Activated CD8-positive, alpha-beta T cell treated with anti-CD3 and anti-CD28 coated beads, Interleukin-2, amount 10 ng/mL, durations not matched to agents 7 days and 5 days (primary cell): ENCODE data around the gene DPH7. TPM values are rescaled to one million over a fixed set of nuclear protein-coding genes. Genes with fewer than 3 reads are reported as not detected.

Experiments used
- ATAC-seq: fragments of 150-1000 bp; cut with Tn5 transposase; one replicate; pipeline ENCODE4 v1.10.0; 2021; ENCODE audit warnings: moderate library complexity
- CTCF ChIA-PET: fragments of 350-600 bp; sonication (Branson Sonifier 250); formaldehyde crosslinking; loops from one replicate; lab custom pipeline; 2021; ENCODE audit warnings: antibody characterized with exemption; lab: Charles Lee
- POLR2A ChIA-PET: fragments of 350-600 bp; sonication (Branson Sonifier 250); formaldehyde crosslinking; loops from one replicate; lab custom pipeline; 2021; ENCODE audit warnings: antibody characterized with exemption; lab: Charles Lee
- DNase-seq: peaks from one replicate; pipeline ENCODE4 v3.0.0-alpha.2; 2020
- H3K27ac Mint-ChIP-seq: one replicate; pipeline ENCODE4 v1.8.0; 2021; ENCODE audit warnings: mild to moderate bottlenecking, mixed read lengths
- H3K27me3 Mint-ChIP-seq: one replicate; pipeline ENCODE4 v1.8.0; 2021; ENCODE audit warnings: low read depth, mixed read lengths
- H3K36me3 Mint-ChIP-seq: one replicate; pipeline ENCODE4 v1.8.0; 2021; ENCODE audit warnings: low read depth, mixed read lengths
- H3K4me1 Mint-ChIP-seq: one replicate; pipeline ENCODE4 v1.8.0; 2021; ENCODE audit warnings: low read depth, mixed read lengths
- H3K4me3 Mint-ChIP-seq: one replicate; pipeline ENCODE4 v1.8.0; 2021; ENCODE audit warnings: mild to moderate bottlenecking, mixed read lengths
- H3K9me3 Mint-ChIP-seq: one replicate; pipeline ENCODE4 v1.8.0; 2022; ENCODE audit warnings: mixed read lengths; ENCODE audit not compliant: insufficient read depth
- total RNA-seq, 2 experiments: library from RNA; stranded (reverse); gene quantifications; one replicate each; pipeline ENCODE4 v1.2.3, GENCODE V29; 2021

Gene DPH7
- total RNA-seq, 2 experiments from 2014 or later, result 36.8 to 37.1 TPM

- no peaks in the 10 kb centered on the region for H3K9me3 Mint-ChIP-seq
- H3K36me3 Mint-ChIP-seq, result peaks cover 23% of the 10 kb centered on the region
- peaks cover 35% of the 10 kb centered on the region for H3K4me1 Mint-ChIP-seq
- H3K27me3 Mint-ChIP-seq, result no peaks in the 10 kb centered on the region
- H3K4me3 Mint-ChIP-seq, result no peak overlapping the region
- ChIA-PET POLR2A (no interaction called here), CTCF (no interaction called here)
- no peak for DNase-seq
- no peak overlapping the region for H3K27ac Mint-ChIP-seq
- ATAC-seq, result no peak
Measured at GRCh38 chr9:137615387-137615871, 36.7 kb upstream of the DPH7 start.

DNA sequence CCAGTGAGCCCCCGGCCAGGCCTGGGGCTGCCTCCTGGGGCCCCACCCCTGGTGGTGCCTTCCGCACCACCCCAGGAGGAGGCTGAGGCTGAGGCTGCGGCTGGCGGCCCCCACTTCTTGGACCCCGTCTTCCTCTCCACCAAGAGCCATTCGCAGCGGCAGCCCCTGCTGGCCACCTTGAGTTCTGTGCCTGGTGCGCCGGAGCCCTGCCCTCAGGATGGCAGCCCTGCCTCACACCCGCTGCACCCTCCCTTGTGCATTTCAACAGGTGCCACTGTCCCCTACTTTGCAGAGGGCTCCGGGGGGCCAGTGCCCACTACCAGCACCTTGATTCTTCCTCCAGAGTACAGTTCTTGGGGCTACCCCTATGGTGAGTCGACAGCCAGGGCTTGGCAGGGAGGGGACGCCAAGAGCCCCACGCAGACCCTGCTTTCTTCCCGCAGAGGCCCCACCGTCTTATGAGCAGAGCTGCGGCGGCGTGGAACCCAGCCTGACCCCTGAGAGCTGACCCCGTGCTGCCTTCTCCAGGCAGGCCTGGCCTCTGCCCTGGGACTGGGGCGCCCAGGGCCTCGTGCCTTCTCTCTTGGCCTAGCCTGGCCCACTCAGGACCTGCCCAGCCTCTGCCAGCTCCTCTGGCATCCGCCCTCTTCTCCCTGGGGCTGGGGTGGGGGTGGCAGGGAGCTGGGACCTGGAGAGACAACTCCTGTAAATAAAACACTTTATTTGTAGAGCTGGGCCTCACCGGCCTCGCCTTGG is 36.1 kb upstream of the DPH7 start:
- Mint-ChIP-seq H3K27ac (peak overlapping the region; percentile 43), H3K4me1 (peaks cover 32% of the 10 kb centered on the region), H3K9me3 (no peaks in the 10 kb centered on the region), H3K36me3 (peaks cover 19% of the 10 kb centered on the region), H3K4me3 (no peak overlapping the region), H3K27me3 (no peaks in the 10 kb centered on the region)
- DNase-seq (no peak), ATAC-seq (no peak)
- ChIA-PET POLR2A (no interaction called here), CTCF (no interaction called here)

DNA sequence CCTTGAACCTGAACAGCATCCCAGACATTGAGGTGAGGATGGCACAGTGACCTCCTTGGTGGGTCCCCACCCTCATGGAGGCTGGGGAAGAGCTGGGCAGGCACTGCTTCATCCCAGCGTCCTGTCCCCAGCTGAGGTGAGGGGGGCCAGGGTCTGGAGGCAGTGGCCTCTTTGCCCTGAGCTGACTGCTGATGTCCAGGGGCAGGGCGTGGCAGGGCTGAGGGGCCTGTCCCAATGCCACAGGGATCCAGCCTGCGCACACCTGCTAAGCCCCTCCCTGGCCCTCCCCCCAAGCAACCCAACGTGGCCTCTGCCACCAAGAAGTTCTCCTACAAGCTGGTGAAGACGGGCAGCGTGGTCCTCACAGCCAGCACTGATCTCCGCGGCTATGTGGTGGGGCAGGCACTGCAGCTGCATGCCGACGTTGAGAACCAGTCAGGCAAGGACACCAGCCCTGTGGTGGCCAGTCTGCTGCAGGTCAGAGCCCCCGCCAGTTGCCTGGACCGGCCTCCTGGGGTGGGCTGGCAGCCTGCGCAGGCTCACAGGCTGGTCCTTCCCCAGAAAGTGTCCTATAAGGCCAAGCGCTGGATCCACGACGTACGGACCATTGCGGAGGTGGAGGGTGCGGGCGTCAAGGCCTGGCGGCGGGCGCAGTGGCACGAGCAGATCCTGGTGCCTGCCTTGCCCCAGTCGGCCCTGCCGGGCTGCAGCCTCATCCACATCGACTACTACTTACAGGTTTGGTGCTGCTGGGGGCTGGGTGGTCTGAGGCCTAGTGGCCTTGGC is 35.2 kb upstream of the DPH7 start:
- Mint-ChIP-seq H3K4me3 (no peak overlapping the region), H3K27ac (no peak overlapping the region), H3K27me3 (no peaks in the 10 kb centered on the region), H3K36me3 (peaks cover 15% of the 10 kb centered on the region), H3K4me1 (peaks cover 29% of the 10 kb centered on the region), H3K9me3 (no peaks in the 10 kb centered on the region)
- ChIA-PET CTCF (no interaction called here), POLR2A (no interaction called here)
- DNase-seq (no peak), ATAC-seq (no peak)

DNA sequence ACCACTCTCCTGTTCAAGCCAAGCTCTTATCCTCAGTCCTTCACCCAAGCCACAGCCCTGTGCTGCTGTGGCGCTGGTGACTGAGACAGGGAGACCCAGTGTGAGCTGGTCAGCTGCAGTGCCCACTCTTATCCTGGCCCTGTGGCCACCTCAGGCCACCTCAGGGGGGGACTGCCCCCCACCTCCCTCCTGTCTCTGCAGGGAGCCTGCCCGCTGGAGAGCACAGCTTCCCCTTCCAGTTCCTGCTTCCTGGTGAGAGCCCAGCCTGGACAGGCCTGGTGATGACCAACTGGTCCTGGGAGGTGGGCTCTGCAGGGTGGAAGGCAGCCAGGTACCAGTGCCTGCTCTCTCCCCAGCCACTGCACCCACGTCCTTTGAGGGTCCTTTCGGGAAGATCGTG is 34.5 kb upstream of the DPH7 start:
- Mint-ChIP-seq H3K27ac (no peak overlapping the region), H3K9me3 (no peaks in the 10 kb centered on the region), H3K4me3 (no peak overlapping the region), H3K27me3 (no peaks in the 10 kb centered on the region), H3K36me3 (peaks cover 15% of the 10 kb centered on the region), H3K4me1 (peaks cover 29% of the 10 kb centered on the region)
- DNase-seq (no peak), ATAC-seq (no peak)
- POLR2A ChIA-PET, result no interaction called here
- CTCF ChIA-PET, result no interaction called here

- ATAC-seq (no peak), DNase-seq (no peak)
- Mint-ChIP-seq H3K36me3 (peaks cover 13% of the 10 kb centered on the region), H3K4me3 (no peak overlapping the region), H3K9me3 (no peaks in the 10 kb centered on the region), H3K27me3 (no peaks in the 10 kb centered on the region), H3K4me1 (peaks cover 25% of the 10 kb centered on the region), H3K27ac (no peak overlapping the region)
- ChIA-PET CTCF (no interaction called here), POLR2A (no interaction called here)
Measured at GRCh38 chr9:137612741-137613142, 34.0 kb upstream of the DPH7 start.

GRCh38 chr9:137611623-137612609 is 33.2 kb upstream of the DPH7 start:
- ChIA-PET CTCF (interaction anchor here (0.6 kb wide), 1 partner anchor 19 kb away, joined by 3 read pairs; no protein-coding TSS in a partner anchor), POLR2A (no interaction called here)
- no peaks in the 10 kb centered on the region for H3K27me3 Mint-ChIP-seq
- no peaks in the 10 kb centered on the region for H3K9me3 Mint-ChIP-seq
- ATAC-seq (peak; percentile 20), DNase-seq (no peak)
- peaks cover 8% of the 10 kb centered on the region for H3K36me3 Mint-ChIP-seq
- peak overlapping the region; percentile 77 for H3K27ac Mint-ChIP-seq
- H3K4me3 Mint-ChIP-seq, result no peak overlapping the region
- peaks cover 25% of the 10 kb centered on the region for H3K4me1 Mint-ChIP-seq

GRCh38 chr9:137610944-137611343 is 32.2 kb upstream of the DPH7 start:
- POLR2A ChIA-PET, result no interaction called here
- Mint-ChIP-seq H3K27ac (no peak overlapping the region), H3K4me3 (no peak overlapping the region), H3K36me3 (peaks cover 9% of the 10 kb centered on the region), H3K27me3 (no peaks in the 10 kb centered on the region), H3K4me1 (peaks cover 28% of the 10 kb centered on the region), H3K9me3 (no peaks in the 10 kb centered on the region)
- CTCF ChIA-PET, result no interaction called here
- DNase-seq, result no peak
- no peak for ATAC-seq

DNA sequence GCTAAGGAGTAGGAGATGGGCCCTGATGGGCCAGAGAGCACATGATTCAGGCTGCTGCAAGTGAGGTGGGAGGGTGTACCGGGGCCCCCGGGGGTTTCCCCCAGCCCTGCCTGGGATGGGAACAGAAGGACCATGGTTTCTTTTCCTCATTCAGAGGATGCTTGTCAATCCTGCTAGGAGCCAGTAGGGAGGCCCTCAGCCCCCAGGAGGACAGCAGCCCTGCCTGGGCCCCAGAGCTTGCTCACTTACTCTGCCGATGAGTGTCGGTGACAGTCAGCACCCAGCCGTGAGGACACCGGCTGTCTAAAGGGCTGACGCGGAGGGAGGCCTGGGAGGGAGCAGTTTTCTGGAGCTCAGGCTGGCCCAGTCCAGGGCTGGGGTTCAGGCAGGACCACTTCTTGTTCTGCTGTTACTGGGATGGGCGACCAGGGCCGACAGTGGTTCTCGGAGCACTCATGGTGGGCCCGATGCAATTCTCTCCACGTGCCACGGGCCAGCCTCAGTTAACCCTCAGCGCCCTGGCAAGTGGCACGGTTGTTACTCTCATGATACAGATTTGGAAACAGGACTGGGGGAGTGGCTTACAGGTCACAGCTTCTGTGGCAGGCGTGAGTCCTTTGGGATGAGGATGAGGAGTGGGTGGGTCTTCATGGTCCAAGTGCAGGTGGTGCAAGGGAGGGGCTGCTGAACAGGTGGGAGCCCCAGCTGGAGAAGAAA is 28.6 kb upstream of the DPH7 start:
- Mint-ChIP-seq H3K4me3 (peak overlapping the region; percentile 81), H3K4me1 (peaks cover 39% of the 10 kb centered on the region), H3K27ac (peak overlapping the region; percentile 71), H3K36me3 (peaks cover 1% of the 10 kb centered on the region), H3K27me3 (no peaks in the 10 kb centered on the region), H3K9me3 (no peaks in the 10 kb centered on the region)
- DNase-seq (no peak), ATAC-seq (no peak)
- ChIA-PET POLR2A (interaction anchor here (1.0 kb wide), 1 partner anchor 11 kb away, joined by 3 read pairs; the partner anchor contains the start of gene EHMT1), CTCF (no interaction called here)

GRCh38 chr9:137606734-137607138 is 28.0 kb upstream of the DPH7 start:
- ATAC-seq (no peak), DNase-seq (no peak)
- CTCF ChIA-PET, result no interaction called here
- H3K9me3 Mint-ChIP-seq, result no peaks in the 10 kb centered on the region
- peak overlapping the region; percentile 81 for H3K4me3 Mint-ChIP-seq
- peaks cover 33% of the 10 kb centered on the region for H3K4me1 Mint-ChIP-seq
- H3K27me3 Mint-ChIP-seq, result no peaks in the 10 kb centered on the region
- POLR2A ChIA-PET, result interaction anchor here (1.0 kb wide), 1 partner anchor 12 kb away, joined by 3 read pairs; the partner anchor contains the start of gene EHMT1
- H3K36me3 Mint-ChIP-seq, result peaks cover 1% of the 10 kb centered on the region
- H3K27ac Mint-ChIP-seq, result peak overlapping the region; percentile 71

DNA sequence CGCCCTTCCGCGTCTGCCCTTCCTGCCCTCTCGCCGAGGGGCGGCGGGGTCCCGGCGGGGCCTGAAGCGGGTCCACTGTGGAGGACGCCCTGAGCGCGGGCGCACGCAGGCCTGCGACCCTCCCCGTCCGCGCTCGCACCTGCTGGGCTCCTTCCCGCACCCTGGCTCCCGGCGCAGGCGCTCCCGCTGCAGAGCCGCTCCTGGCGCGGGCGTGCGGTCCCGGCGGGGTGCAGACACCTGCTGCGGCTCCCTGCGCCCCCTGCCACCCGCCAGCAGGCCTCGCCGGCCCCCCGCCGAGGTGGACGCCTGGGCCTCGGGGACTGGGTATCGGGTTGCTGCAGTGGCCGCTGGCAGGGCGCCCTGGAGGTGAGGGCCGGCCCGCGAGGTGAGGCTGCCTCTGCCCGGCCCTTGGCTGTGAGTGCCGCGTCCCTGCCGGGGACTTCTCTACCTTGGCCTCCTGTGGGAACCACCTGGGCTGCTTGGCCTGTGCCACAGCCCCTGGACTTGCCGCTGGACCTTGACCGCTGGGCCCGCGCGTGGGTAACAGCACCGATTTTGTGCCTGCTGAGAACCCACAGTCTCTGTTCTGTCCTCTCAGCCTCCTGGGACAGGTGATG is 27.4 kb upstream of the DPH7 start:
- POLR2A ChIA-PET, result no interaction called here
- ATAC-seq, result peak; percentile 5
- Mint-ChIP-seq H3K36me3 (peaks cover 1% of the 10 kb centered on the region), H3K27me3 (no peaks in the 10 kb centered on the region), H3K9me3 (no peaks in the 10 kb centered on the region), H3K4me1 (peaks cover 27% of the 10 kb centered on the region), H3K4me3 (peak overlapping the region; percentile 81), H3K27ac (peak overlapping the region; percentile 71)
- no peak for DNase-seq
- CTCF ChIA-PET, result no interaction called here
